Psoas muscle (tissue), 8 donors: ENCODE results near the gene STYXL1. TPM values are rescaled to one million over a fixed set of nuclear protein-coding genes. Genes with fewer than 3 reads are reported as not detected.
"Not testable (repeated sequence)": the region's sequence is repeated elsewhere in the genome, so short reads cannot be mapped to it uniquely, and the experiment has no call there.

ENCODE experiments used
- ATAC-seq, 4 donors: fragments of 200-7000 bp; cut with Tn5 transposase; one replicate each; pipeline ENCODE4 v1.9.1; 2020; ENCODE audit warnings: moderate library complexity in 3 of 4, mild to moderate bottlenecking in 2 of 4
- DNase-seq, 2 donors: peaks; one replicate each; pipeline ENCODE4 v3.0.0-alpha.2; 2020
- H3K27ac ChIP-seq: fragments of 200-600 bp; one replicate; pipeline ENCODE4 v1.8.0; 2022
- H3K27me3 ChIP-seq, 3 donors: fragments of 200-600 bp in 1 of 3; one replicate each; pipeline versions ENCODE4 v1.6.1 to v1.8.0; 2013 to 2022; ENCODE audit warnings: low read length in 2 of 3, mild to moderate bottlenecking in 2 of 3, moderate library complexity in 1 of 3; ENCODE audit not compliant: insufficient read depth in 3 of 3
- H3K36me3 ChIP-seq, 2 donors: fragments of 200-600 bp in 1 of 2; one replicate each; pipeline versions ENCODE4 v1.6.1 to v1.8.0; 2013 to 2022; ENCODE audit warnings: low read depth in 1 of 2, mild to moderate bottlenecking in 1 of 2, moderate library complexity in 1 of 2; ENCODE audit not compliant: insufficient read depth in 1 of 2
- H3K4me1 ChIP-seq: fragments of 200-600 bp; one replicate; pipeline ENCODE4 v1.8.0; 2022
- H3K4me3 ChIP-seq: fragments of 200-600 bp; one replicate; pipeline ENCODE4 v1.8.0; 2022; ENCODE audit warnings: mild to moderate bottlenecking
- H3K9me3 ChIP-seq: fragments of 200-600 bp; one replicate; pipeline ENCODE4 v1.8.0; 2022
- WGBS, 3 donors: extraction: QIAGEN DNeasy Blood & Tissue Kit; methylation state at CpG; one replicate each; pipeline versions ENCODE4 v1.1.6 to v1.1.7; 2013; 5-methylcytosine and 5-hydroxymethylcytosine counted together
- intact Hi-C, 2 donors: fragments of 100-400 bp; cut with DNase I; formaldehyde crosslinking; loops; one replicate each; pipeline versions ENCODE4 v1.11.0 to v1.14.2; 2022
- polyA plus RNA-seq, 3 donors: library from polyadenylated mRNA; stranded (reverse); fragments of 200-250 nt; gene quantifications; one replicate each; pipeline ENCODE4 v1.2.3, GENCODE V29; 2013
- total RNA-seq, 4 donors: library from RNA; stranded (reverse); fragmentation: NEBNext Ultra II Directional in 2 of 4; extraction: Animal tissue kit (Norgen Biotek cat#: 25700) in 2 of 4; gene quantifications; one replicate each; pipeline versions ENCODE4 v1.2.1 to v1.2.4, GENCODE V29; 2021 to 2023
- TF ChIP-seq, protein P1 (sequence below): fragments of 200-600 bp; IDR thresholded peaks from one replicate; pipeline ENCODE4 v1.8.0; 2022; ENCODE audit warnings: antibody characterized with exemption
- donor health status: healthy with polysubstance abuse.
- donor health status: DM: no; HTN: no; CAD: no; lungs with moderate emphysema.
- donor health status: Bipolar disorder and iron deficiency.
- donor health status: healthy.
- donor health status: DM: yes; HTN: yes; CAD: no.
- donor health status: DM: no; HTN: no; CAD: no.
- donor health status: DM: no; HTN: no; CAD: no.
- donor health status: DM: yes; HTN: yes; CAD: no.

STYXL1 gene
- total and polyA plus RNA-seq, 7 donors: 6.6 to 67.5 (median 15.4) TPM

DNA sequence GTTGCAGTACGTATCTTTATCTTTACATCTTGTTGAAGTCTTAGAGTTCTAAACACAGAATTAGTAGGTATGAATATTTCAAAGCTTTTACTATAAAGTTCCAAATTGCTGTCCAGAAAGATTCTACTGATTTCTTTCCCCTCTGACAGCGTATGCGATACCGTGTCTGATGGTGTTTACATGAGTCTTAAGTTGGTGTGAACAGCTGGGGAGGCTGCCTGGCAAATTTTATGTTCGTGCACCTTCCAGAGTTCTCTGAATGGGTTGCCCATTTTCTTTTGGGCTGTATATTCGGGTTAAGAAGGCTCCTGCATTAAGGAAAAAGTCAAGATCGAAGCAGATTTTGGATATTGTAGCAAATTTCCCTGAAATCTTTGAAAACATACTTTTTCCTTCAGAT lies 8.4 kb upstream of the STYXL1 start:
- no peak for ATAC-seq
- TF ChIP-seq, protein P1, sequence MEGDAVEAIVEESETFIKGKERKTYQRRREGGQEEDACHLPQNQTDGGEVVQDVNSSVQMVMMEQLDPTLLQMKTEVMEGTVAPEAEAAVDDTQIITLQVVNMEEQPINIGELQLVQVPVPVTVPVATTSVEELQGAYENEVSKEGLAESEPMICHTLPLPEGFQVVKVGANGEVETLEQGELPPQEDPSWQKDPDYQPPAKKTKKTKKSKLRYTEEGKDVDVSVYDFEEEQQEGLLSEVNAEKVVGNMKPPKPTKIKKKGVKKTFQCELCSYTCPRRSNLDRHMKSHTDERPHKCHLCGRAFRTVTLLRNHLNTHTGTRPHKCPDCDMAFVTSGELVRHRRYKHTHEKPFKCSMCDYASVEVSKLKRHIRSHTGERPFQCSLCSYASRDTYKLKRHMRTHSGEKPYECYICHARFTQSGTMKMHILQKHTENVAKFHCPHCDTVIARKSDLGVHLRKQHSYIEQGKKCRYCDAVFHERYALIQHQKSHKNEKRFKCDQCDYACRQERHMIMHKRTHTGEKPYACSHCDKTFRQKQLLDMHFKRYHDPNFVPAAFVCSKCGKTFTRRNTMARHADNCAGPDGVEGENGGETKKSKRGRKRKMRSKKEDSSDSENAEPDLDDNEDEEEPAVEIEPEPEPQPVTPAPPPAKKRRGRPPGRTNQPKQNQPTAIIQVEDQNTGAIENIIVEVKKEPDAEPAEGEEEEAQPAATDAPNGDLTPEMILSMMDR: no peak
- Histone ChIP-seq H3K27ac (peak overlapping the region; percentile 88), H3K36me3 (peaks cover 8 to 80% of the 10 kb centered on the region in 2 donors), H3K9me3 (no peaks in the 10 kb centered on the region), H3K27me3 (no peaks in the 10 kb centered on the region), H3K4me1 (peaks cover 58% of the 10 kb centered on the region), H3K4me3 (no peak overlapping the region)
- DNase-seq: no peak
- intact Hi-C loops: no loop called here
- 48 to 61% (median 52%) methylated on average over 7 of the region's 7 CpGs for whole genome bisulfite sequencing, 3 donors

GRCh38 chr7:76054123-76055120 lies 6.6 kb upstream of the STYXL1 start:
- Histone ChIP-seq H3K36me3 (peaks cover 8 to 62% of the 10 kb centered on the region in 2 donors), H3K27me3 (no peaks in the 10 kb centered on the region), H3K4me1 (peaks cover 61% of the 10 kb centered on the region), H3K27ac (peak overlapping the region; percentile 51), H3K9me3 (no peaks in the 10 kb centered on the region), H3K4me3 (no peak overlapping the region)
- WGBS, 3 donors: 74 to 83% (median 80%) methylated on average over 18 of the region's 18 CpGs
- DNase-seq (peak; percentile 69 to 72), ATAC-seq (peak; percentile 57 to 80 (median 74))
- TF ChIP-seq, protein P1: no peak
- intact Hi-C loops: no loop called here

DNA sequence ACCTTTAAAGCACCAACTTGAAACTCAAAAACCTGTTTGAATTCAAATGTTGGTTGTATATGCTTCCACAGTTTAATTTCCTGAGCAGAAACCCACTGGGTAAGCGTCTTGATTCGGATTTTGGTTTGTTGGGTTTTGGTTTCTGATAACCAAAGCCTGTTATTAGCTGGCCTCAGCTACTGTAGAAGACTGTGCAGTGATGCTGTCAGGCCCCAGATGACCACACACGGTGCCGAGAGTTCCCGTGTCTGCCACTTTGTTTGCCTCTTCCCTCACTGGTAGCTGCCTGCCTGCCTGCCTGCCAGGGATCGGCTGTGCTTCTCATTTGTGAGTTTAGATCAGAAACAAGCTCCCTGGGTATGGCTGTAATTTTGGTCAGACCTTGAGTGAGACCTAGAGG lies 5.7 kb upstream of the STYXL1 start:
- 64 to 77% (median 67%) methylated on average over 6 of the region's 6 CpGs for WGBS, 3 donors
- DNase-seq: no peak
- TF ChIP-seq, protein P1: no peak
- Histone ChIP-seq H3K4me1 (peaks cover 56% of the 10 kb centered on the region), H3K27me3 (no peaks in the 10 kb centered on the region), H3K4me3 (no peak overlapping the region), H3K36me3 (peaks cover 5 to 52% of the 10 kb centered on the region in 2 donors), H3K27ac (peak overlapping the region; percentile 51), H3K9me3 (no peaks in the 10 kb centered on the region)
- intact Hi-C loops: no loop called here
- ATAC-seq: no peak

GRCh38 chr7:76052681-76053080 lies 4.9 kb upstream of the STYXL1 start:
- DNase-seq, ATAC-seq, intact Hi-C loops, H3K9me3 ChIP-seq, H3K4me3 ChIP-seq, H3K27me3 ChIP-seq: not testable (repeated sequence)
- H3K36me3 ChIP-seq: peaks cover 5 to 45% of the 10 kb centered on the region in 2 donors
- peaks cover 50% of the 10 kb centered on the region for H3K4me1 ChIP-seq
- WGBS, 3 donors: 92 to 97% (median 94%) methylated on average over 8 of the region's 8 CpGs
- peak overlapping the region; percentile 51 for H3K27ac ChIP-seq

DNA sequence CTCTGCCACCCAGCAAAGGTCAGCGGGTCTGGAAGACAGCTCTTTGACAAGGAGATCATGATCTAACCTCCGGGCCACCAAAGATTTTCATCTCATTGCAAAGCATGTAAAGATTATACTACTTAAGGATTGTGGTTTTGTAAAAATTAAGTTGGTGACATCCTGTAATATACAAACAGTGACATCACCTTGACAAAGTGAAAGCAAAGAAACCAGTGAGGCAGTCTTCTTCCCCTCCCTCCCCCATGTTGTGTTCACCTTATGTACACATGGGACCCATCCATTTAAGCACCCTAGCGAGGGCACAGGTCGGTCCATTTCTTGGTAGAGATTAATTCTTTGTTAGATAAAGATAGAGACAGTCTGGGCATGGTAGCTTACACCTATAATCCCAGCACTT lies 4.0 kb upstream of the STYXL1 start:
- intact Hi-C loops: no loop called here
- WGBS, 3 donors: 63 to 81% (median 77%) methylated on average over 4 of the region's 4 CpGs
- TF ChIP-seq, protein P1: no peak
- H3K36me3 ChIP-seq: peaks cover 2 to 36% of the 10 kb centered on the region in 2 donors
- H3K27me3 ChIP-seq: no peaks in the 10 kb centered on the region
- DNase-seq (no peak), ATAC-seq (no peak)
- H3K9me3 ChIP-seq: no peaks in the 10 kb centered on the region
- H3K27ac ChIP-seq: peak overlapping the region; percentile 17
- H3K4me3 ChIP-seq: no peak overlapping the region
- H3K4me1 ChIP-seq: peaks cover 45% of the 10 kb centered on the region
